HepG2 (cell line): ENCODE results near the gene NUBP1. TPM values are rescaled to one million over a fixed set of nuclear protein-coding genes. Genes with fewer than 3 reads are reported as not detected.

Source experiments
- ATAC-seq: fragments of 200-7000 bp; cut with Tn5 transposase; 3 replicates; pipeline ENCODE4 v1.9.1; 2020; ENCODE audit warnings: mild to moderate bottlenecking, moderate library complexity
- BruUV-seq: library from RNA; stranded (reverse); fragments of 400-500 nt; replicated peaks from 2 replicates; lab custom pipeline; 2021; lab: Mats Ljungman, UMichigan
- CTCF ChIA-PET: fragments of 300-600 bp; formaldehyde crosslinking; extraction: SDS; loops from one replicate; lab custom pipeline; 2021; ENCODE audit warnings: low total read pairs, inconsistent platforms, low intra/inter-chr PET ratio; lab: Yijun Ruan, JAX
- POLR2A ChIA-PET: fragments of 350-600 bp; sonication (Branson Sonifier 250); formaldehyde crosslinking; loops from one replicate; lab custom pipeline; 2020; ENCODE audit warnings: antibody characterized with exemption, inconsistent platforms; lab: Yijun Ruan, JAX
- DNase-seq: peaks from one replicate; pipeline ENCODE4 v3.0.0-alpha.2; 2015; ENCODE audit warnings: low spot score
- FAIRE-seq: peaks from 3 replicates; lab custom pipeline; 2011; peaks lifted over from hg19 to GRCh38; lab: Jason Lieb, UNC
- H2AFZ ChIP-seq: one replicate; pipeline ENCODE4 v1.6.1; 2011; ENCODE audit warnings: low read length, inconsistent platforms
- H3K27ac ChIP-seq: fragments of 300-600 bp; 3 replicates; pipeline ENCODE4 v1.8.0; 2011; ENCODE audit warnings: mixed run types, mild to moderate bottlenecking, mixed read lengths, low read length, inconsistent platforms; ENCODE audit not compliant: insufficient read depth; ENCODE audit errors: extremely low read length
- H3K27me3 ChIP-seq, 2 experiments: fragments of 200-600 bp in 1 of 2; 2 replicates in 1 of 2; 3 replicates in 1 of 2; pipeline versions ENCODE4 v1.6.0 to v1.8.0; 2011; ENCODE audit warnings: low read length in 2 of 2, mild to moderate bottlenecking in 2 of 2, moderate library complexity in 2 of 2, inconsistent platforms in 1 of 2; ENCODE audit not compliant: insufficient read depth in 2 of 2, control insufficient read depth in 1 of 2
- H3K36me3 ChIP-seq, 2 experiments: fragments of 200-600 bp in 1 of 2; replicated peaks in 1 of 2; 2 replicates in 1 of 2; 3 replicates in 1 of 2; pipeline versions ENCODE4 v1.5.1 to v1.8.0; 2011; ENCODE audit warnings: low read length in 2 of 2, inconsistent platforms in 1 of 2; ENCODE audit not compliant: insufficient read depth in 2 of 2, control insufficient read depth in 1 of 2
- H3K4me1 ChIP-seq: 2 replicates; pipeline ENCODE4 v1.5.1; 2012; ENCODE audit warnings: low read length, inconsistent platforms; ENCODE audit not compliant: insufficient read depth
- H3K4me2 ChIP-seq: 2 replicates; pipeline ENCODE4 v1.6.0; 2011; ENCODE audit warnings: low read depth, low read length, inconsistent platforms
- H3K4me3 ChIP-seq, 3 experiments: fragments of 200-600 bp in 1 of 3; sonication (generic), shearing (Covaris generic) in 1 of 3; replicated peaks in 1 of 3; 2 replicates each; pipeline ENCODE4 v1.5.1; 2011 to 2016; ENCODE audit warnings: low read length in 3 of 3, inconsistent platforms in 2 of 3, low read depth in 2 of 3, mild to moderate bottlenecking in 2 of 3, control low read depth in 1 of 3, mixed read lengths in 1 of 3; ENCODE audit not compliant: insufficient read depth in 1 of 3
- H3K79me2 ChIP-seq: one replicate; pipeline ENCODE4 v1.6.1; 2011; ENCODE audit warnings: low read length, inconsistent platforms; ENCODE audit not compliant: insufficient read depth
- H3K9ac ChIP-seq: 2 replicates; pipeline ENCODE4 v1.6.0; 2011; ENCODE audit warnings: mild to moderate bottlenecking, low read depth, low read length, inconsistent platforms; ENCODE audit not compliant: insufficient read depth
- H3K9me3 ChIP-seq: 2 replicates; pipeline ENCODE4 v1.5.1; 2012; ENCODE audit warnings: mild to moderate bottlenecking, low read length
- H4K20me1 ChIP-seq: 2 replicates; pipeline ENCODE4 v1.6.0; 2011; ENCODE audit warnings: inconsistent platforms, mild to moderate bottlenecking, low read length, moderate library complexity; ENCODE audit not compliant: insufficient read depth
- HCFC1 ChIP-seq: fragments of 150-350 bp; IDR thresholded peaks from 2 replicates; pipeline ENCODE4 v1.6.1; 2014; ENCODE audit warnings: low read depth, low read length
- HIC2 ChIP-seq: sonication (generic); formaldehyde crosslinking; IDR thresholded peaks from 2 replicates; pipeline ENCODE4 v1.9.0; 2022; ENCODE audit warnings: low read depth, missing genetic modification reagents
- HOXD1 ChIP-seq: sonication (generic); formaldehyde crosslinking; IDR thresholded peaks from 2 replicates; pipeline ENCODE4 v1.5.0; 2020; ENCODE audit warnings: missing genetic modification reagents
- PHF8 ChIP-seq: sonication (generic); formaldehyde crosslinking; IDR thresholded peaks from 2 replicates; pipeline ENCODE4 v1.5.0; 2020; ENCODE audit warnings: missing genetic modification reagents
- RARG ChIP-seq: sonication (generic); formaldehyde crosslinking; IDR thresholded peaks from 2 replicates; pipeline ENCODE4 v1.4.0; 2020; ENCODE audit warnings: low read depth, mild to moderate bottlenecking, missing genetic modification reagents
- RCOR2 ChIP-seq: IDR thresholded peaks from 2 replicates; pipeline ENCODE4 v1.6.1; 2016; ENCODE audit warnings: missing biosample characterization, missing genetic modification reagents
- RELA ChIP-seq: sonication (generic); formaldehyde crosslinking; IDR thresholded peaks from 2 replicates; pipeline ENCODE4 v1.4.0; 2020; ENCODE audit warnings: missing genetic modification reagents
- SIN3B ChIP-seq: fragments of 150-350 bp; IDR thresholded peaks from 2 replicates; pipeline ENCODE4 v1.6.1; 2014; ENCODE audit warnings: low read length
- TSC22D2 ChIP-seq: sonication (generic); formaldehyde crosslinking; IDR thresholded peaks from 2 replicates; pipeline ENCODE4 v1.5.1; 2020; ENCODE audit warnings: missing genetic modification reagents, mild to moderate bottlenecking, borderline replicate concordance
- ZBTB8A ChIP-seq: sonication (generic); formaldehyde crosslinking; IDR thresholded peaks from 2 replicates; pipeline ENCODE4 v1.4.0; 2020; ENCODE audit warnings: mild to moderate bottlenecking, low read depth, missing genetic modification reagents, borderline replicate concordance
- ZFP1 ChIP-seq: IDR thresholded peaks from 2 replicates; pipeline ENCODE4 v1.6.1; 2016
- ZNF34 ChIP-seq: sonication (generic); formaldehyde crosslinking; IDR thresholded peaks from 2 replicates; pipeline ENCODE4 v1.4.0; 2020; ENCODE audit warnings: mild to moderate bottlenecking, missing genetic modification reagents, borderline replicate concordance
- ZNF549 ChIP-seq: sonication (generic); formaldehyde crosslinking; IDR thresholded peaks from 2 replicates; pipeline ENCODE4 v1.5.0; 2020; ENCODE audit warnings: missing genetic modification reagents
- ZNF629 ChIP-seq: sonication (generic); formaldehyde crosslinking; conservative IDR thresholded peaks from 2 replicates; pipeline ENCODE4 v1.5.0; 2020; ENCODE audit warnings: missing genetic modification reagents
- ZNF770 ChIP-seq: sonication (generic); formaldehyde crosslinking; IDR thresholded peaks from 2 replicates; pipeline ENCODE4 v1.5.0; 2020; ENCODE audit warnings: mild to moderate bottlenecking, missing genetic modification reagents
- WGBS: methylation state at CpG from one replicate; pipeline ENCODE4 v1.1.6; 2017; ENCODE audit warnings: low lambda C conversion rate; 5-methylcytosine and 5-hydroxymethylcytosine counted together
- in situ Hi-C: cut with HindIII; loops from 2 replicates; pipeline ENCODE4 v1.10.0; 2017; ENCODE audit warnings: low pct_unique_long_range_greater_than_20kb; ENCODE audit not compliant: extremely low pct_ligation_motif_present
- intact Hi-C: fragments of 100-400 bp; cut with micrococcal nuclease; formaldehyde crosslinking; loops from one replicate; pipeline ENCODE4 v1.10.0; 2022; ENCODE audit not compliant: unreplicated experiment
- polyA plus RNA-seq, 8 experiments: library from polyadenylated mRNA; depleted of rRNA in 3 of 8; stranded (reverse) in 7 of 8; unstranded in 1 of 8; fragments of >200 nt; fragmentation: Illumina TruSeq in 4 of 8; extraction: Trizol in 4 of 8; gene quantifications; 2 replicates each; pipeline versions ENCODE4 v1.2.1 to v1.2.3, GENCODE V29; 2011 to 2016; ENCODE audit warnings: low read depth in 4 of 8, missing spikeins in 1 of 8, mixed read lengths in 1 of 8; ENCODE audit not compliant: insufficient read depth in 1 of 8
- total RNA-seq, 5 experiments: library from RNA; depleted of rRNA; stranded (reverse); fragments of >200 nt; fragmentation: Illumina TruSeq; extraction: Trizol; gene quantifications; 2 replicates each; pipeline ENCODE4 v1.2.3, GENCODE V29; 2016; ENCODE audit warnings: low read depth in 1 of 5
- TF ChIP-seq, protein P1 (sequence below): sonication (generic); formaldehyde crosslinking; IDR thresholded peaks from 2 replicates; pipeline ENCODE4 v1.5.0; 2020; ENCODE audit warnings: missing genetic modification reagents
- TF ChIP-seq, protein P2 (sequence below): sonication (generic); formaldehyde crosslinking; IDR thresholded peaks from 2 replicates; pipeline ENCODE4 v1.4.0; 2020; ENCODE audit warnings: missing genetic modification reagents

The NUBP1 gene
- total and polyA plus RNA-seq, 2 of the 13 experiments (the other 11 are each of a cell fraction or from before 2014, with no cell fraction given): 53.5 to 70.4 TPM

DNA sequence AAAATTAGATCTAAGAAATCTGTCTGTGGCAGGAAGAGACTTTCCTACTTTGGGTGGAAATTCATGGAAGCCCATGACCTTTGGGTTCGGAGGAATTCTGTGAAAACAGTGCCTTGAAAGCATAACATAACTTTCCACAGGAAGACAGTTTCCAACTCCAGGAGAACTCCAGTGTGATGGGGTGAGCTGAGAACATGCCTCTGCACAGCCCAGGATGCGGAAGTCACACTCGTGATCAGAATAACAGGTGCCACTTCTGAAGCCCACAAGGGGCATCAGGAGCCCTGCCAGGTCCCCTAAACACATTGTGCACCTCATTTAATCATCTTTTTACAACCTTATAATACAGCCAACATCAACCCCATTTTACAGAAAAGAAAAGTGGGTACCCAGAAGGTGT, 65.2 kb downstream of the NUBP1 start:
- H3K36me3 ChIP-seq: no peaks in the 10 kb centered on the region
- no peaks in the 10 kb centered on the region for H4K20me1 ChIP-seq
- H3K4me2 ChIP-seq: no peak overlapping the region
- ChIA-PET CTCF (no interaction called here), POLR2A (no interaction called here)
- H3K4me3 ChIP-seq: no peak overlapping the region
- no peaks in the 10 kb centered on the region for H3K9me3 ChIP-seq
- whole genome bisulfite sequencing: 61% methylated on average over 3 of the region's 3 CpGs
- no peak overlapping the region for H3K27ac ChIP-seq
- FAIRE-seq: no peak
- no peak for DNase-seq
- in situ Hi-C loops (no loop called here), intact Hi-C loops (no loop called here)
- BruUV-seq: no TSS peak
- ATAC-seq: no peak
- H3K4me1 ChIP-seq: no peaks in the 10 kb centered on the region
- no peaks in the 10 kb centered on the region for H3K79me2 ChIP-seq
- H3K9ac ChIP-seq: no peak overlapping the region
- peaks cover 3 to 9% of the 10 kb centered on the region in 2 experiments; a peak in 2 of 5 replicates for H3K27me3 ChIP-seq
- no peak overlapping the region for H2AFZ ChIP-seq
- TF ChIP-seq SIN3B (no peak), TSC22D2 (CRISPR knock-in tag) (no peak), RCOR2 (CRISPR knock-in tag) (no peak), HCFC1 (0 out of 2 replicates have a peak, but pooled peaks have one; percentile 7), RARG (CRISPR knock-in tag) (no peak), ZFP1 (no peak), HOXD1 (CRISPR knock-in tag) (no peak), PHF8 (CRISPR knock-in tag) (no peak), ZBTB8A (CRISPR knock-in tag) (no peak), ZNF549 (CRISPR knock-in tag) (no peak), ZNF629 (peak; percentile 27; the same call in 1 of the 2 replicates), RELA (no peak), ZNF34 (CRISPR knock-in tag) (no peak), ZNF770 (CRISPR knock-in tag) (0 out of 2 replicates have a peak, but pooled peaks have one; percentile 4), HIC2 (CRISPR knock-in tag) (no peak)
- TF ChIP-seq, protein P1, sequence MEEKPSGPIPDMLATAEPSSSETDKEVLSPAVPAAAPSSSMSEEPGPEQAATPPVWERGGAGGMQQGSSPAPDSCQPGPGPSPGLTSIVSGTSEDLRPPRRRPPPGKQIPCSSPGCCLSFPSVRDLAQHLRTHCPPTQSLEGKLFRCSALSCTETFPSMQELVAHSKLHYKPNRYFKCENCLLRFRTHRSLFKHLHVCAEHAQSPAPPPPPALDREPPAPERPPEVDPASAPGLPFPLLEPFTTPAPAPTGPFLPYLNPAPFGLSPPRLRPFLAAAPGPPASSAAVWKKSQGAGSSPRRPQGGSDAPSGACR (CRISPR knock-in tag): no peak
- TF ChIP-seq, protein P2, sequence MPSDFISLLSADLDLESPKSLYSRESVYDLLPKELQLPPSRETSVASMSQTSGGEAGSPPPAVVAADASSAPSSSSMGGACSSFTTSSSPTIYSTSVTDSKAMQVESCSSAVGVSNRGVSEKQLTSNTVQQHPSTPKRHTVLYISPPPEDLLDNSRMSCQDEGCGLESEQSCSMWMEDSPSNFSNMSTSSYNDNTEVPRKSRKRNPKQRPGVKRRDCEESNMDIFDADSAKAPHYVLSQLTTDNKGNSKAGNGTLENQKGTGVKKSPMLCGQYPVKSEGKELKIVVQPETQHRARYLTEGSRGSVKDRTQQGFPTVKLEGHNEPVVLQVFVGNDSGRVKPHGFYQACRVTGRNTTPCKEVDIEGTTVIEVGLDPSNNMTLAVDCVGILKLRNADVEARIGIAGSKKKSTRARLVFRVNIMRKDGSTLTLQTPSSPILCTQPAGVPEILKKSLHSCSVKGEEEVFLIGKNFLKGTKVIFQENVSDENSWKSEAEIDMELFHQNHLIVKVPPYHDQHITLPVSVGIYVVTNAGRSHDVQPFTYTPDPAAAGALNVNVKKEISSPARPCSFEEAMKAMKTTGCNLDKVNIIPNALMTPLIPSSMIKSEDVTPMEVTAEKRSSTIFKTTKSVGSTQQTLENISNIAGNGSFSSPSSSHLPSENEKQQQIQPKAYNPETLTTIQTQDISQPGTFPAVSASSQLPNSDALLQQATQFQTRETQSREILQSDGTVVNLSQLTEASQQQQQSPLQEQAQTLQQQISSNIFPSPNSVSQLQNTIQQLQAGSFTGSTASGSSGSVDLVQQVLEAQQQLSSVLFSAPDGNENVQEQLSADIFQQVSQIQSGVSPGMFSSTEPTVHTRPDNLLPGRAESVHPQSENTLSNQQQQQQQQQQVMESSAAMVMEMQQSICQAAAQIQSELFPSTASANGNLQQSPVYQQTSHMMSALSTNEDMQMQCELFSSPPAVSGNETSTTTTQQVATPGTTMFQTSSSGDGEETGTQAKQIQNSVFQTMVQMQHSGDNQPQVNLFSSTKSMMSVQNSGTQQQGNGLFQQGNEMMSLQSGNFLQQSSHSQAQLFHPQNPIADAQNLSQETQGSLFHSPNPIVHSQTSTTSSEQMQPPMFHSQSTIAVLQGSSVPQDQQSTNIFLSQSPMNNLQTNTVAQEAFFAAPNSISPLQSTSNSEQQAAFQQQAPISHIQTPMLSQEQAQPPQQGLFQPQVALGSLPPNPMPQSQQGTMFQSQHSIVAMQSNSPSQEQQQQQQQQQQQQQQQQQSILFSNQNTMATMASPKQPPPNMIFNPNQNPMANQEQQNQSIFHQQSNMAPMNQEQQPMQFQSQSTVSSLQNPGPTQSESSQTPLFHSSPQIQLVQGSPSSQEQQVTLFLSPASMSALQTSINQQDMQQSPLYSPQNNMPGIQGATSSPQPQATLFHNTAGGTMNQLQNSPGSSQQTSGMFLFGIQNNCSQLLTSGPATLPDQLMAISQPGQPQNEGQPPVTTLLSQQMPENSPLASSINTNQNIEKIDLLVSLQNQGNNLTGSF: no peak
